Suprapubic skin (tissue), 4 donors: ENCODE data around the gene CCDC78. TPM values are rescaled to one million over a fixed set of nuclear protein-coding genes. Genes with fewer than 3 reads are reported as not detected.
"Not testable (repeated sequence)": the region's sequence is repeated elsewhere in the genome, so short reads cannot be mapped to it uniquely, and the experiment has no call there.

Experiments used
- DNase-seq, 2 donors: peaks; one replicate each; pipeline ENCODE4 v3.0.0-alpha.2; 2019; ENCODE audit warnings: low spot score in 2 of 2
- H3K27ac ChIP-seq: fragments of 200-600 bp; sonication (generic); one replicate; pipeline ENCODE4 v1.5.1; 2019
- H3K27me3 ChIP-seq: fragments of 200-600 bp; sonication (generic); one replicate; pipeline ENCODE4 v1.5.1; 2019
- H3K36me3 ChIP-seq: fragments of 200-600 bp; sonication (generic); one replicate; pipeline ENCODE4 v1.5.1; 2019
- H3K4me1 ChIP-seq: fragments of 200-600 bp; sonication (generic); one replicate; pipeline ENCODE4 v1.5.1; 2019
- H3K4me3 ChIP-seq: fragments of 200-600 bp; sonication (generic); one replicate; pipeline ENCODE4 v1.5.1; 2019; ENCODE audit warnings: mild to moderate bottlenecking
- H3K9me3 ChIP-seq: fragments of 200-600 bp; sonication (generic); one replicate; pipeline ENCODE4 v1.5.1; 2019
- EP300 ChIP-seq: sonication (generic); formaldehyde crosslinking; IDR thresholded peaks from one replicate; pipeline ENCODE4 v1.6.1; 2017; ENCODE audit warnings: antibody characterized with exemption
- POLR2A ChIP-seq, 2 donors: fragments of 450-650 bp; IDR thresholded peaks; one replicate each; pipeline ENCODE4 v1.6.1; 2017; ENCODE audit warnings: antibody characterized with exemption in 2 of 2, mild to moderate bottlenecking in 2 of 2, moderate library complexity in 2 of 2
- POLR2AphosphoS5 ChIP-seq, 3 donors: sonication (generic); formaldehyde crosslinking; IDR thresholded peaks; one replicate each; pipeline ENCODE4 v1.6.1; 2017; ENCODE audit warnings: antibody characterized with exemption in 3 of 3
- WGBS: methylation state at CpG from one replicate; pipeline ENCODE4 v1.1.5; 2018; 5-methylcytosine and 5-hydroxymethylcytosine counted together
- total RNA-seq, 4 donors: library from RNA; depleted of rRNA; stranded (reverse); fragments of >200 nt; gene quantifications; one replicate each; pipeline ENCODE4 v1.1.0, GENCODE V29; 2016
- TF ChIP-seq, protein P1 (sequence below), 2 donors: fragments of 200-600 bp in 1 of 2; fragments of 450-650 bp in 1 of 2; sonication (generic) in 1 of 2; IDR thresholded peaks; one replicate each; pipeline ENCODE4 v1.5.1; 2016 to 2019; ENCODE audit warnings: antibody characterized with exemption in 2 of 2, mild to moderate bottlenecking in 1 of 2, moderate library complexity in 1 of 2

CCDC78 gene
- total RNA-seq, 4 donors from 2014 or later: 0.64 to 2.4 (median 0.83) TPM; not detected in 1

DNA sequence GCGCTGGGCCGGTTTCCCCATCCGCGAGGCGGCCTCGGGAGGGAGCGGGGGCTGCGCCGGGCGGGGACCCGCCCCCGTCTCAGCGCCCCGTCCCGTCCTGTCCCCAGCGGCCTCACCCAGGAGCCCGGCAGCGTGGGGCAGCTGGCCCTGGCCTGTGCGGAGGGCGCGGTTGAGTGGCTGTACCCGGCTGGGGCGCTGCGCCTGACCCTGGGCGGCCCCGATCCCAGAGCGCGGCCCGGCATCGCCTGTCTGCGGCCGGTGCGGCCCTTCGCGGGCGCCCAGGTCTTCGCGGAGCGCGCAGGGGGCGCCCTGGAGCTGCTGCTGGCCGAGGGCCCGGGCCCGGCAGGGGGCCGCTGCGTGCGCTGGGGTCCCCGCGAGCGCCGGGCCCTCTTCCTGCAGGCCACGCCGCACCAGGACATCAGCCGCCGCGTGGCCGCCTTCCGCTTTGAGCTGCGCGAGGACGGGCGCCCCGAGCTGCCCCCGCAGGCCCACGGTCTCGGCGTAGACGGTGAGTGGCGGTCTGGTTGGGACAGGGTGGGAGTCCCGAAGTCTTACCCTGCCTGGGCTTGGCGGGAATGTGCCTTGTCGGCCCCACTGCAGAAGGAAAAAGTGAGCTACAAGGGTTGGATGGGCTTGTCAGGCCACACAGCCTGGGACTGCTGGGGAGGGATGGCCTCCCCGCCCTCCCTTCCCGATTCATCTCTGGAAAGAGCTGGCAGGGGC, 10.6 kb downstream of the CCDC78 start:
- no peaks in the 10 kb centered on the region for H3K36me3 ChIP-seq
- no peak overlapping the region for H3K27ac ChIP-seq
- H3K4me1 ChIP-seq: peaks cover 35% of the 10 kb centered on the region
- H3K9me3 ChIP-seq: no peaks in the 10 kb centered on the region
- TF ChIP-seq EP300: no peak
- TF ChIP-seq, protein P1, sequence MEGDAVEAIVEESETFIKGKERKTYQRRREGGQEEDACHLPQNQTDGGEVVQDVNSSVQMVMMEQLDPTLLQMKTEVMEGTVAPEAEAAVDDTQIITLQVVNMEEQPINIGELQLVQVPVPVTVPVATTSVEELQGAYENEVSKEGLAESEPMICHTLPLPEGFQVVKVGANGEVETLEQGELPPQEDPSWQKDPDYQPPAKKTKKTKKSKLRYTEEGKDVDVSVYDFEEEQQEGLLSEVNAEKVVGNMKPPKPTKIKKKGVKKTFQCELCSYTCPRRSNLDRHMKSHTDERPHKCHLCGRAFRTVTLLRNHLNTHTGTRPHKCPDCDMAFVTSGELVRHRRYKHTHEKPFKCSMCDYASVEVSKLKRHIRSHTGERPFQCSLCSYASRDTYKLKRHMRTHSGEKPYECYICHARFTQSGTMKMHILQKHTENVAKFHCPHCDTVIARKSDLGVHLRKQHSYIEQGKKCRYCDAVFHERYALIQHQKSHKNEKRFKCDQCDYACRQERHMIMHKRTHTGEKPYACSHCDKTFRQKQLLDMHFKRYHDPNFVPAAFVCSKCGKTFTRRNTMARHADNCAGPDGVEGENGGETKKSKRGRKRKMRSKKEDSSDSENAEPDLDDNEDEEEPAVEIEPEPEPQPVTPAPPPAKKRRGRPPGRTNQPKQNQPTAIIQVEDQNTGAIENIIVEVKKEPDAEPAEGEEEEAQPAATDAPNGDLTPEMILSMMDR (IDR thresholded peaks at IDR 0.05): no peak
- no peak for TF ChIP-seq POLR2A (IDR thresholded peaks at IDR 0.05)
- TF ChIP-seq POLR2AphosphoS5 (IDR thresholded peaks at IDR 0.05): no peak
- H3K4me3 ChIP-seq: peak overlapping the region; percentile 76
- 4% methylated on average over 8 of the region's 74 CpGs for whole genome bisulfite sequencing
- DNase-seq: no peak
- peaks cover 52% of the 10 kb centered on the region for H3K27me3 ChIP-seq

DNA sequence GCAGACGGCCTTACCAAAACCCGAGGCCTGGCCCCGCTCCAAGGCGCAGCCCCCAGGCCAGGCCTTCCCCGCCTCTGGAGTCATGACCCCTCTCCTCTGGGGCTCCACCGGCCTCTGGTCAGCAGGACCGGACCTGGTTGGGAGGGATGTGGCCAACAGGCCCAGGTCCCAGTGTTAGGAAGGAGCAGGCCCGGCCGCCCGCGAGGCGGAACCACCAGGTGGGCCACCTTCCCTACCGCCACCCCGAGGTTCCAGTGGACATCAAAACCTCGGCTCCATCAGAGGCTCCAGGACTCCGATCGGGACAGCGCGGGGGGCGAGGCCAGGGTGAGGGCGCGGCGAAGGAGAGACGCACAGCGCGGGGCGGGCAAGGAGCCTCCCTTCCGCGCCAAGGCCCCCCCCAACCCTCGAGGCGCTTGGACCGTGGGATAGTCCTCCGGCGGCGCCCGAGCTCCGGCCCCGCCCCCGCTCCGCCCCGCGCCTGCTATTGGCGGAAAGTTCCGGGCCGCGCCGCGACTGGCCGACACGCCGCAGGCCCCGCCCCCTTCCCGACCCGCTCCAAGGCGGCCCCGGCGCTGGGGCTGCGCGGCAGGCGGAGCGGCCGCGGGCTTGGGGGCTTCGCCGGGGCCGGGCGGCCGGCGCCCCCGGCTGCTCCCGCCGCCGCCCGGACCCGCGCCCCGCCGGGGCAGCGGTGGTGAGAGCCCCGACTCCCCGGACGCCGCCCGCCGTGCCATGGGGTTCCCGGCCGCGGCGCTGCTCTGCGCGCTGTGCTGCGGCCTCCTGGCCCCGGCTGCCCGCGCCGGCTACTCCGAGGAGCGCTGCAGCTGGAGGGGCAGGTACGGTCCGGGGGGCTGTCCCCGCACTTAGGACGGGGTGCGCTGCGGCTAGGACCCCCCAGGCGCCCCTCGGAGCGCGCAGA, 11.4 kb downstream of the CCDC78 start, which contains the start of gene METRN:
Gene METRN (plus strand): TSS at position 561 of the 919 bp plus-strand sequence. CDS start 172 bp downstream, at position 733.
- Histone ChIP-seq H3K36me3 (no peaks in the 10 kb centered on the region), H3K27me3 (peaks cover 60% of the 10 kb centered on the region), H3K4me1 (peaks cover 27% of the 10 kb centered on the region), H3K4me3 (peak within 1 kb of the TSS; percentile 76), H3K9me3 (no peaks in the 10 kb centered on the region), H3K27ac (no peak within 1 kb of the TSS)
- TF ChIP-seq, protein P1 (IDR thresholded peaks at IDR 0.05): no peak
- TF ChIP-seq POLR2A (IDR thresholded peaks at IDR 0.05): no peak
- TF ChIP-seq POLR2AphosphoS5 (IDR thresholded peaks at IDR 0.05): no peak
- no peak for TF ChIP-seq EP300
- WGBS: 7% methylated on average over 62 of the region's 108 CpGs
- DNase-seq: peak; percentile 92 to 94

DNA sequence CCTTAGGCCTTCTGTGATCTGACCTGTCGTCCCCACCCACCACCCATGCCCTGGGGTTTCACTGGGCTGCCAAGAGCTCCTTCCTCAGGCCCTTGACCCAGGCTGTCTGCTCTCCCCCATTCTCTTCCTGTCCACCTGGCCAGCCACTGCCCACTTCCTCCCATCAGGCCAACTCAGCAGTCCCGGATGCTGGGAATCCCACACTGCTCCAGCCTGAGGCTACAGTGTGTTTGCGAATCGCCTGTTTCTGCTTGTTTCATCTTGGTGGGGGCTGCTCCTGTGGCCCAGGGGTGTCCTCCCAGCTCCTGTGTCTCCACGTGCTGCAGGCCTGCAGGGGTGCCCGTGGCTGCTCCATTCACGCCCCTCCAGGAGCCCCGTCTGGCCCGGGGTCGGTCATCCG, 12.2 kb downstream of the CCDC78 start:
- H3K27me3 ChIP-seq: peaks cover 67% of the 10 kb centered on the region
- TF ChIP-seq, protein P1 (IDR thresholded peaks at IDR 0.05): no peak
- TF ChIP-seq EP300 (no peak), POLR2A (IDR thresholded peaks at IDR 0.05) (no peak), POLR2AphosphoS5 (IDR thresholded peaks at IDR 0.05) (no peak)
- peaks cover 26% of the 10 kb centered on the region for H3K4me1 ChIP-seq
- no peak for DNase-seq
- H3K27ac ChIP-seq: no peak overlapping the region
- no peak overlapping the region for H3K4me3 ChIP-seq
- no peaks in the 10 kb centered on the region for H3K9me3 ChIP-seq
- H3K36me3 ChIP-seq: no peaks in the 10 kb centered on the region
- WGBS: 63% methylated on average over 1 of the region's 11 CpGs

- TF ChIP-seq, protein P1 (IDR thresholded peaks at IDR 0.05): peak; percentile 14 to 28
- H3K4me1 ChIP-seq: peaks cover 26% of the 10 kb centered on the region
- DNase-seq: not testable (repeated sequence)
Measured at GRCh38 chr16:712740-713250, 13.4 kb downstream of the CCDC78 start.

More at GRCh38 chr16:712740-713250, 13.4 kb downstream of the CCDC78 start:
- H3K9me3 ChIP-seq, H3K4me3 ChIP-seq, H3K36me3 ChIP-seq, H3K27ac ChIP-seq: not testable (repeated sequence)
- peaks cover 79% of the 10 kb centered on the region for H3K27me3 ChIP-seq
- WGBS: 31% methylated on average over 12 of the region's 13 CpGs
